ENCODE data around the gene ZMYM2.

ZMYM2 gene

GRCh38 chr13:20102525-20103180 lies 144.1 kb downstream of the ZMYM2 start:
- peak in 6 of 56 donors; percentile 6 to 48 (median 16) for DNase-seq

- DNase-seq = no peak
Observed at GRCh38 chr13:20105161-20105689, 146.7 kb downstream of the ZMYM2 start.

GRCh38 chr13:20106742-20107141 lies 148.2 kb downstream of the ZMYM2 start:
- no peak for DNase-seq

GRCh38 chr13:20109037-20109436 lies 150.5 kb downstream of the ZMYM2 start:
- DNase-seq = no peak

GRCh38 chr13:20114066-20114610 lies 155.6 kb downstream of the ZMYM2 start:
- DNase-seq = no peak

- DNase-seq = no peak
Observed at GRCh38 chr13:20116213-20116612, 157.7 kb downstream of the ZMYM2 start.

GRCh38 chr13:20118268-20119140 lies 160.0 kb downstream of the ZMYM2 start:
- peak in 50 of 56 donors; percentile 15 to 93 (median 68) for DNase-seq

GRCh38 chr13:20119960-20120359 lies 161.4 kb downstream of the ZMYM2 start:
- no peak for DNase-seq

- no peak for DNase-seq
Observed at GRCh38 chr13:20121159-20121525, 162.6 kb downstream of the ZMYM2 start.

GRCh38 chr13:20124303-20124702 lies 165.8 kb downstream of the ZMYM2 start:
- DNase-seq = no peak

- DNase-seq = peak in 3 of 56 donors; percentile 6 to 64 (median 9)
Observed at GRCh38 chr13:20125129-20125782, 166.7 kb downstream of the ZMYM2 start.

GRCh38 chr13:20125783-20126165 lies 167.2 kb downstream of the ZMYM2 start:
- no peak for DNase-seq

GRCh38 chr13:20126541-20127261 lies 168.2 kb downstream of the ZMYM2 start:
- DNase-seq = no peak

- DNase-seq = no peak
Observed at GRCh38 chr13:20127262-20127561, 168.7 kb downstream of the ZMYM2 start.

GRCh38 chr13:20127562-20128458 lies 169.3 kb downstream of the ZMYM2 start:
- peak in 49 of 56 donors; percentile 7 to 76 (median 48) for DNase-seq

- DNase-seq = peak in 1 of 56 donors; percentile 37
Observed at GRCh38 chr13:20128459-20128931, 170.0 kb downstream of the ZMYM2 start.

- no peak for DNase-seq
Observed at GRCh38 chr13:20129076-20129475, 170.5 kb downstream of the ZMYM2 start.

GRCh38 chr13:20130012-20130411 lies 171.5 kb downstream of the ZMYM2 start:
- no peak for DNase-seq

- no peak for DNase-seq
Observed at GRCh38 chr13:20130652-20131051, 172.1 kb downstream of the ZMYM2 start.
